Hematopoietic multipotent progenitor cell (in vitro differentiated cells): ENCODE data around the gene VPS13C. TPM values are rescaled to one million over a fixed set of nuclear protein-coding genes. Genes with fewer than 3 reads are reported as not detected.

Source experiments
- DNase-seq, 3 donors: peaks; one replicate each; pipeline ENCODE4 v3.0.0-alpha.2; 2011 to 2015; ENCODE audit warnings: low read depth in 2 of 3, low spot score in 2 of 3
- total RNA-seq: library from RNA; depleted of rRNA; stranded (reverse); fragments of >200 nt; gene quantifications from one replicate; pipeline ENCODE4 v1.2.3, GENCODE V29; 2012

Gene VPS13C
- total RNA-seq, 1 donor = 54.9 TPM

- no peak for DNase-seq
Measured at GRCh38 chr15:61824291-61824690, 236.0 kb downstream of the VPS13C start.

- no peak for DNase-seq
Measured at GRCh38 chr15:61822511-61822910, 237.7 kb downstream of the VPS13C start.

- DNase-seq = no peak
Measured at GRCh38 chr15:61820951-61821350, 239.3 kb downstream of the VPS13C start.

GRCh38 chr15:61820212-61820611 is 240.0 kb downstream of the VPS13C start:
- DNase-seq = no peak

- DNase-seq = no peak
Measured at GRCh38 chr15:61819386-61819785, 240.9 kb downstream of the VPS13C start.

- DNase-seq = no peak
Measured at GRCh38 chr15:61818801-61819200, 241.4 kb downstream of the VPS13C start.

- DNase-seq = no peak
Measured at GRCh38 chr15:61816856-61817255, 243.4 kb downstream of the VPS13C start.

GRCh38 chr15:61815356-61816083 is 244.7 kb downstream of the VPS13C start:
- DNase-seq = no peak

- no peak for DNase-seq
Measured at GRCh38 chr15:61812476-61812875, 247.8 kb downstream of the VPS13C start.

GRCh38 chr15:61811952-61812351 is 248.3 kb downstream of the VPS13C start:
- DNase-seq = no peak

- DNase-seq = no peak
Measured at GRCh38 chr15:61809216-61809615, 251.0 kb downstream of the VPS13C start.

GRCh38 chr15:61807281-61807929 is 252.8 kb downstream of the VPS13C start:
- no peak for DNase-seq

Other genes with a start within 250 kb of the VPS13C start
- under 0.01 TPM for gene C2CD4A, start 6.5 kb upstream of the VPS13C start, total RNA-seq
- gene C2CD4B, start 104.8 kb upstream of the VPS13C start, total RNA-seq = 5.4 TPM